HG03139 (cell line): ENCODE data around the gene ZBTB24.

Experiments used
- ATAC-seq: cut with Tn5 transposase; IDR thresholded peaks from one replicate; pipeline ENCODE4 v1.9.1; 2021; ENCODE audit not compliant: unreplicated experiment

The ZBTB24 gene

DNA sequence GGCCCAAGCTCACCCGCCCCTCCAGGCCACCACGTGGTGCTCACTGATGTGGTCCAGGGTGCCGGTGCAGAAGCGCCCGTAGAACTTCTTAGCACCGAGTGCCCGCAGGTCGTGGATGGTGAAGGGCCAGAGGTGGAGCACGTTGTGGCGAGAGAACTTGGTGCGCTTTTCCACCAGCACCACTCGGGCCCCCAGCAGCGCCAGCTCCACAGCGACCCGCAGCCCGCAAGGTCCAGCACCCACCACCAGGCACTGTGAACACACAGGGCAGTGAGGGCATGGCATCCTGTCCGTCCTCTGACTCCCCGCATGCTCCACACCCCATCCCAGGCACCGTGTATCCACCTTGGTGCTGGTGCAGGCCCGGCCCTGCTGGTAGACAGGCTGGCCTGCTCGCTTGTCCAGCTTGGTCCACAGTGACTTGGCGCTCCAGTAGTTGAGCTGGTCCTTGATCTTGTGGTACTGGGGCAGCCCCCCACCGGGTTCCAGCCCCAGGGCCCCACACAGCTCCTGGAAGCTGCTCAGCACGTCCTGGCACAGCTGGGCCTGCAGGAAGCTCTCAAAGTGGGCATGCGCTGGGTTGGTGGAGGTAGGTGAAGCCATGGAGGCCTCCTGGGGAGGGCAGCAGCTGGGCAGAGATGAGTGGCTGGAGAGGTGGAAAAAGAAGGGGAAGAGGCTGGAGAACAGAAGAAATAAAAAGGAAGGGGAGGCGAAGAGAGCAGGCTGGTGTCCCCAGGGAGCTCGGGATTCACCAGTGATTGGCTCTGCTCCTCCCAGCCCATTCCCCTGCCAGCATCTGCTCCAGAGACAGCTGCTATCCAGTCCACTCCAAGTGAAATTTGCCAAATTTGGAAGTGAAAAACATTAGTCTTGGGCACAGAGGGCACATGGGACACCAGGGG is 29.2 kb downstream of the ZBTB24 start:
- ATAC-seq = no peak

DNA sequence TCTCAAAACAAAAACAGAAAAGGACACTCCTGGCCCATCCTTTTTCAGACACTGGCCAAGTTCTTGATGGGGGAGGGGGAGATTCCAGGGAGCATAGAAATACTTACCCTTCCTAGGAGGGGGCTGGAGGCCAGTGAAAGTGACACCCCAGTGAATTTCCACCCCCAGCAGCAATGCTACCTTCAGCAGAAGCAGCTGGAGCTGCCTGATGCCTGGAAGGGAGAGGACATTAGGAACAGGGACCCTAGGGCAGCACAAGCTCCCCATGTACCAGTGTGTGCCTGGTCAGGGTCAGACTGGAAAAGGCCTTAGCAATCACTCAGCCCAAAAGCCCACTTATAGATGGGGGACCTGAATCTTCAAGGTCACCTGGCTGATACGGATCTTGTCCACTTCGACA is 29.9 kb downstream of the ZBTB24 start:
- no peak for ATAC-seq

DNA sequence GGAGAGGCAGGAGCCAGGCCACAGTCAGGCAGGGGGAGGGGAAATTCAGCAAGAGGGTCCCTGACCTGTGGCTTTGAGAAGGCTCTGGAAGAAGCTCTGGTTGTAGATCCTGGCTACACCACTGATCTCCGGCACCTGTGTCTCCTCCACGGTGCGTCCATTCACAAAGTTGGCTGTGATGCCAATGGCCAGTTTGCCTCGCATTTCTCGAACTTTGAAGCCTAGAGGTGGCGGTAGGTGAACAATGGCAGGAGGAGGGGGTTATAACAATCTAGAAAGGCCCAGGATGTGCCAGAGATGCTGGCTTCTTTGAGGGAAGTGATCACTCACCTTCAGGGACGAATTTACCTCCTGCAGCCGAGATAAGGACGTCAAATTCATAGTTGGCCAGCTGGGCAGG is 30.8 kb downstream of the ZBTB24 start:
- no peak for ATAC-seq

DNA sequence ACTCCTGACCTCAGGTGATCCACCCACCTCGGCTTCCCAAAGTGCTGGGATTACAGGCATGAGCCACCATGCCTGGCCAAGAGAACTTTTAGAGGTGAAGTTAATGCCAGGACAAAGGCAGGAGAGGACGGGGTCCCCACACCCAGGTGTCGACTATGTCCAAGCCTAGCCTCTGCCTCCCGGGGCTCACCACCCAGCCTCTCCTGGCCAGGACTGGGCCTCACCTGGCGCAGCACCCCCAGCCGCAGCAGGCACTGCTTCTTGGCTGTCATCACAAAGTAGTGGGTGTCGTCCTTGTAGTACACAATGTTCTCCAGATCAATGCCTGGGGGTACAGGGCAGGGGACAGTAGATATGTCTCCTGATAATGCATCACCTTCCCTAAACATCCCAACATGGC is 31.6 kb downstream of the ZBTB24 start:
- no peak for ATAC-seq

DNA sequence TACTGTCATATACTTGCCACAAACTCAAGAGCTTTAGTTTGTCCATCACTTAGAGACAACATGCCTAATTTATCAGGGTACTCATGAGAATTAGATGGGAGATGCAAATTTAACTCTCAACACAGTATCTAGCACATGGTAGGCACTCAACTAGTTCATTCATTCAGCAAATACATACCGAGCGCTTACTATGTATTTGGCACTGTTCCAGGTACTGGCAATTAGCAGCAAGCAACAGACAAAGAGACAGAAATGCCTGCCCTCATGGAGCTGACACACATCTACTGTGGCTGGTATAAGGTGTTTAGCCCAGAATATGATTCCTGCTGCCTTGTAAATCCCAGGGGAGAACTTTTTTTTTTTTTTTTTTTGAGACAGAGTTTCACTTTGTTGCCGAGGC is 32.2 kb downstream of the ZBTB24 start:
- no peak for ATAC-seq

DNA sequence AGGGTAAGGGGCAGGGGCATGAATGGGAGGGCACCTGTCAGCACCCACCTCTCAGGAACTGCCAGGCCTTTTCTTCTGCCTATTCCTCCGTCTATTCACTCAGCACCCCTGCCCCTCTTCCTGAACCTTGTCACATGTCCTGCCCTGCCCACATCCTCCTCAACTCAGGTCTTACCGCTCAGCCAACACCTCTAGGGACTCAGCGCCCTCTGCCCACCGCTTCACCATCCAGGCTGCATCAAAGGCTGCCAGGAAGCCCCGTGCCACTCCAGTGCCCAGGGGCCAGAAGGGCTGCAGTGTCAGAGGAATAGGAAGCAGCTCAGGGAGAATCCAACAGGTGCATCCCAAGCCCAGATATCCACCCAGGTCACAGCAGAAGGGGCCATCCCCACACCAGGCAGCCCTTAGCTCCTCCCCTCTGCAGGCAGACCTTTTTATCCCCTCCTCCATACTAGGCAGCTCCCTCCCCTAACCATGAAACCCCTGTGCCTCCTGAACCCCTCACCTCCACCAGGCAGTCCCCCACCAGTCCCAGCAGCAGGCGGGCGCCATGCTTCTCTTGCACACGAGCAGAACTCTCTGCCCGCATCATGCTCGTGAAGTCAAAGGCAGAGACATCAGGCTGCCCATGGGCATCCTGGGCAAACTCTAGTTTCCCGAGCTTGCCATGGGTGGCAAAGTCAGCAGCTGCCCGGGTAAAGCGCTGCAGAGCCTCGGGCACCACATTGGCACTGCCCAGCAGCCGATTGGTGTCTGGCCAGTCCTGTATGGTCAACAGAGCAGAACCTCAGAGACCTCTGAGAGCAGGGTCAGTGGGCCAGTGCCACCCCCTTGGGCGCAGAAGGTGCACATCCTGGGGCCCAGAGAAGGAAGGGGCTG is 33.0 kb downstream of the ZBTB24 start:
- no peak for ATAC-seq

DNA sequence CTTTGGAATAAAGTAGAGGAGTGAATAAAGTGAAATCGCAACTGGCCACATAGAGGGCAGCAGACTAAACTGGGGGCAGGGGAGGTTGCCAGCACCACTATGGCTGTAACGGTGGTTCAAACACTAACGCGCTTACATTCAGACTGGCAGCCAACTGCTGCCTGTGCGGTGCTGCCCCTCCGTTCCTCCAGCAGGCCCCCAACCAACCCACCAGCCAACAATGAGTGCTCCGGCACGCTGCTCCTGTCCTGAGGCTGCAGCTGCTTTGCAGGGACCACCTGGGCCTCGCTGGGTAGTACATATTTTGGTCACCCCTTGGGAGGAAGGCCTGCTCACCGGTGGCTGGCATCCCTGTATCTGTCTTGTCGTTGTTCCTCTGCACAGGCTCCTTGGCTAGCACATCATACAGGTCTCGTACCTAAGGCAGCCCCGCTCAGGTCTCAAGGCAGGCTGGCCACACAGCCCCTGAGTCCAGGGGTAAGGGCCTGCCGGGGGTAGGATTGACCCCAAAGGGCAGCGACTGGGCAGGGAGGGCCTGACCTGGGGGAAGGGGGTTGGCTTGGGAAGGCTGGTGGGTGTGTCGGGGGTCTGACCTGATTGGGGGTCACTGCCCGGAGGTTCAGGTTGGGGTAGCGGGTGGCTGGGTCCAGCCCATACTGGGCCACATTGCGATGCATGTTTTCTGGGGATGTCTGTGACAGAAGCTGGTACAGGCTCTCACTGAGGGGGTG is 33.8 kb downstream of the ZBTB24 start:
- no peak for ATAC-seq

DNA sequence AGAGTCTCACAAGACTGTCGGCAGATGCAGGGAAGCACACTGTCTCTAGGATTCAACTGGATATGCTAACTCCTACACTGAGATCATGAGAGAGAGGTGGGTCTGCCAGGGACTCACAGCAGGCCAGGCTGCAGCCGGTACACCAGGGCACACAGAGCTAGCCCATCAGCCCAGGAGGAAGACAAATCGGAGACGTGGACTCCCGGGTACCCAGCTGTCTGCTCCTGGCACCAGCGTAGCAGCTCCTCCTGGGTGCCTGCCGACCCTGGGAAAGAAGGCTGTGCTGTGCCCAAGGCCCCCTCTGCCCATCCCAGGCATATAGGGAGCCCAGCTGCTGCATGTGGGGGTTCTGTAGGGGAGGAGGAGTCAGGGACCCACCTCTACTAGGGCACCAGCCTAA is 34.4 kb downstream of the ZBTB24 start:
- no peak for ATAC-seq

DNA sequence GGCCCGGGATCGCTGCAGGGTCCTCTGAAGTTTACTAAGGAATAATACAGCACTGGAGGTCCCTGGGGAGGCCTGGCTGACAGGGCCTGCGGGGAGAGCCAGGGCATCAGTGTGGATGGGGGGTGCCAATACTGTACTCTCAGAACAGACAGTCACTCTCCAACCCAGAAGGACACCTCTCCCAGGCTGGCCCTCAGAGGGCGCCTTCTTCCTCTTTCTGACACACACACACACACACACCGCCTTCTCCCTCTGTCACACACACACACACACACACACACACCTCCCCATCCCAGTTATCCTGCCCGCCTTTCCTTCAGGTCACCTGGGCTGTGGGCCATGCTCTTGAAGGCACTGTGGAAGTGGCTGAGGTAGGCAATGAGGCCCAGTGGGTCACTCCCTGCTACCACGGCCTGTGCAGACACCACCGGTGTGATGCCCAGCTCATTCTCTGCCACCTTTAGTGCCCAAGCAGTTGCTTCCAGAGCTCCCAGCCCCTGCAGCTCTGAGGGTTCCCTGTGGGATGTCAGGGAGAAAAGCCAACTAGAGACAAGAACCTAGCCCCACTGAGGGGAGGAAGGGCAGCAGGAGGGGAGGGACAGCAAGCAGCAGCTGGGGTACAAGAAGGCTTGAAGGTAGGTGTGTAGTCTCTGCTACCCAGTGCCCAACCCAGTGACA is 35.0 kb downstream of the ZBTB24 start:
- no peak for ATAC-seq

DNA sequence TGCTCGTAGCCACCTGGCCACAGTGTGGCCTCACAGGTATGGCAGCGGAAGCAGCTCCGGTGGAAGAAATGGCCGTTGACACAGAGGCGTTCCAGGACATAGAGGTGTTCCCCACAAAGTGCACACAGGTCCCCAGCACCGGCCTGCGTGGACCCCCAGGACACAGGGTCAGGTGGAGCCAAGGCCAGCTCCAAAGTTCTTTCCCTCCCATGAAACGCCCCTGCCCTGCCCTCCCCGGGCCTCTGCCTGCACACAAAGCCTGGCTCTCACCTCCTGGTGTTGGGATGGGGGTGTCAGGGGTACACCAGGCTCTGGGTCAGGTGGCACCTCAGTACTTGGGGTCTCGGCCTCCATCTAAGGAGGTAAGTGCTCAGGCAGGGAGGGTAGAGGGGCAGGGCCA is 35.9 kb downstream of the ZBTB24 start:
- ATAC-seq = no peak

DNA sequence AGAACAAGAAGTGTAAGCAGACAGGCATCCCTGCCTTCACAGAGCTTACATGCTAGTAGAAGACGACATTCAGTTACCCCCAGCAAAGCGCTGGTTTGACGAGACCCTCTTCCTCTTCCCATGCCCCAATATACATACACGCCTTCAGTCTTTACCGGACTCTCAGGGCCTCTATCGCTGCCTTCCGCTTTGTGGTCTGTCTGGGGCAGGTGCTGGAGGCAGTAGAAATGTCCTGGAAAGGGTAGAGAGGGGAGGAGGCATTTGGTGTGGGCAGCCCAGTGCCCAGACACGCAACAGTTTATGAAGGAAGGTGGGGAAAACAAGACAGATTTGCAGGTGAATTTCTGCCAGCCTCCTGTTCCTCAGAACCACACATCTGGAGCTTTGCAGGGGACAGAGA is 36.5 kb downstream of the ZBTB24 start:
- no peak for ATAC-seq

DNA sequence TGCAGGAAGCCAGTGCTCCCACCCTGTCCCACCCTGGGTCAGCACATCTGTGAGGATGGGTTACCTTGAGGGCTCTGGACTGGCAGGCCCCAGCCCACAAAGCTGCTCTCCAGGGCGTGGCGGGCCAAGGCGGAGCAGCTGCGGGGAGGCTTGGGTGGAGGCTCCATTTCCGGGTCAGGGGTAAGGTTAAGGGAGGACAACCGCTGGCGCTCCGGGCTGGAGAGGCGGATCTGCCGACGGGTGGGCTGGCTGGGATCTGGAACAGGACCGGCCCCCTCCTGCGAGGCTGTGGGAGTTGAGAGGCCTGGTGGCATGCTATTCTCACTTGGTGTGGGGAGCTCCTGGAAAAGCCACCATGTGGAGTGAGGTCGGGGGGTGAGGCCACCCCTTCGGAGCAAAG is 36.9 kb downstream of the ZBTB24 start:
- ATAC-seq = no peak

DNA sequence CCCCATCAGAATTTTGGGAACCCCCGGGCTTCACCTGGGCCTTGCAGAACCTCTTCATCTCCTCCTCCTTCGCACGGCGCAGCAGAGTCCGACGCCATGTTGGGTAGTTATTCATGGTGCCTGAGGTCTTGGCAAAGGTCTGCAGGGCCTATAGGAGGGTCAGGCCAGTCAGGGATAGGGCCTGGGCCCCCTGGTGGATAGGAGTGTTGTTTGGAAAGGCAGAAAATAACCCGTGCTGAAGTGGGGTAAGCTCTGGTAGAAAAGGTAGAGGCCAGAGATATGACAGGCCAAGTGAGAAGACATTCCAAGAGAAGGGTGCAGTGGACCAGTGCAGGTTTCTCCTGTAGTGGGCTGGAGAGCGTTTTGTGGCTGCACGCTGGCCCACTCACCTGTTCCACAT is 37.6 kb downstream of the ZBTB24 start:
- no peak for ATAC-seq

DNA sequence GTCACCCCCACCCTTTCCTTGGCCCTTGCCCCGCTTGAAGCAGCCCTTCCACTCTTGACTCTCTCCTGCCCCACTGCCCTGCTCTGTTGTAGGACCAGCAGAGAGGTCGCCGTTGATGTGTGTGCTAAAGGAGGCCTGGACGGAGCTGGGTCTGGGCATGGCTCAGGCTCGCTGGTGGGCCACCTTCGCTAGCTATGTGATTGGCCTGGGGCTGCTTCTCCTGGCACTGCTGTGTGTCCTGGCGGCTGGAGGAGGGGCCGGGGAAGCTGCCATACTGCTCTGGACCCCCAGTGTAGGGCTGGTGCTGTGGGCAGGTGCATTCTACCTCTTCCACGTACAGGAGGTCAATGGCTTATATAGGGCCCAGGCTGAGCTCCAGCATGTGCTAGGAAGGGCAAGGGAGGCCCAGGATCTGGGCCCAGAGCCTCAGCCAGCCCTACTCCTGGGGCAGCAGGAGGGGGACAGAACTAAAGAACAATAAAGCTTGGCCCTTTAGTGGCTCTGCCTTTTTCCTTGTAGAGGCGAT is 39.5 kb downstream of the ZBTB24 start:
- ATAC-seq = no peak

DNA sequence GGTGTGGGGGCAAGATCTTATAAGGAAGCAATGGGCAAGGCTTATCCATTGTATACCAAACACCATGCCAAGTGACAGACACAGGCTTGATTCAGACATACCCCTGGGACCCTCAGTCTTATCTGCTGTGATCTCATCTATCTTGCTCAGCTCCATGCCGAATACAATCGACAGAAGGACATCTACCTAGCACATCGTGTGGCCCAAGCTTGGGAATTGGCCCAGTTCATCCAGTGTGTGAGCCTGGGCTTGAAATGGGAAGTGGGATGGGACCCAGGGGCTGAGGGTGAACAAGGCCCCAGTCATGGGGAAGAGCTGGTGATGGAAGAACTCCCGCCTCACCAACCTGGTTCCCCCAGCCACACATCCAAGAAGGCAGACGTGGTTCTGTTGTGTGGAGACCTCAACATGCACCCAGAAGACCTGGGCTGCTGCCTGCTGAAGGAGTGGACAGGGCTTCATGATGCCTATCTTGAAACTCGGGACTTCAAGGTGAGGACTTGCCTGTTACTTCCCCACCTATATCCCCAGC is 40.6 kb downstream of the ZBTB24 start:
- ATAC-seq = no peak

DNA sequence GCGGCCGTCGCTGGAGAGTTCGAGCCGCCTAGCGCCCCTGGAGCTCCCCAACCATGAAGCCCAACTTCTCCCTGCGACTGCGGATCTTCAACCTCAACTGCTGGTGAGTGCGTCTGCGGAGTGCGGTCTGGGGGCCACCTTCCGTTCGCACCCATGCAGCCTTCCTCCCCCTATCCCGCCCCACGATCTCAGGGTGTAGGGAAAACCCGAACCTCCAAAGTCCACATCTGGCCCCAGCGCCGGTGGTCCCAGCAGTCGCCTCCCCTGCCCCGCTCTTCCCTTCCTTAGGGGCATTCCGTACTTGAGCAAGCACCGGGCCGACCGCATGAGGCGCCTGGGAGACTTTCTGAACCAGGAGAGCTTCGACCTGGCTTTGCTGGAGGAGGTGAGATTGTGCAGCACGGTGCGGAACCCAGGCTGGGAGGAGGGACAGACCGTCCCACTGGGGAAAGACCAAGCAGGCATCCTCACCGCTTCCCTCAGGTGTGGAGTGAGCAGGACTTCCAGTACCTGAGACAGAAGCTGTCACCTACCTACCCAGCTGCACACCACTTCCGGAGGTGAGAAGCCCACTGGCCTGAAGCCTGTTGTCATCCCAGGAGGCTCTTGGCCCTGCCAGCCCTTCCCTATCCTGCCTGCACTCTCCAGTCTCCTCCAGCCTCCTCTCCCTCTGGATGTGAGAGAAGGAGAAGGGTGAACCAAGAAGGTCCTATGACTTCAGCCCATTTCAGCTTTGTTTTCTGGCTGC is 41.8 kb downstream of the ZBTB24 start:
- peak; percentile 16 for ATAC-seq

DNA sequence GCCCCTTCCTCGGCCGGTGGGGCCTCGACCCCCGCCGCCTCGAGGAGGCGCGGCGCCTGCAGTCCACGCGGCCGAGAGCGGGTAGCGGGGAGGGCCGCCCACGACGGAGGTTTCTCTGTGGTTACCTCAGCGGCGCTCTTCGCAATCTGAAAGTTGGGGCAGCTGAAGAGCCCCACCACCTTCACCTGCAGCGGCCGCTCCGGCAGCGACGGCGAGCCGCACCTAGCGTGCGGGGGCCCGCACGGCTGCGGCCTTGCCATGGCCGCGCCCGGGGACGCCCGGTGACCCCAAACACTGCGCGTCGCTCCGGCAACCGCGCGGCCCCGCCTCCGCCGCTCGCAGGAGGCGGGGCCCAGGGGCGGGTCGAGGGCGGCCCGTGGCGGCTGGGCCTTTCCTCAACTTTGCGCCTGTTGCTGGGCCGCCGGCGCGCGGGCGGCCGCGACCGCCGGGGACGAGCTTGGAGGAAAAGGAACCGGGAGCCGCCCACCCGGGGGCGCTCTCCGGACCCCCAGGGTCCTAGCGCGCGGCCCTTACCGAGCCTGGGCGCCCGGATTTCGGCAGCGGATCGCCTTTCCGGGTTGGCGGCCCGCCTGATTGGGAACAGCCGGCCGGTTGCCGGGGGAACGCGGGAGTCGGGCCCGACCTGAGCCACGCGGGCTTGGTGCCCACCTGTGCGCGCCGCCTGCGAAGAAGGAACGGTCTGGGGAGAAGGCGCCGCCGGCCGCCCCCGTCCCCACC is 42.5 kb downstream of the ZBTB24 start, which contains the start of the genes PPIL6 and SMPD2:
Gene PPIL6 (minus strand): TSS at position 298 of the 738 bp plus-strand sequence. CDS start 38 bp downstream, at position 260.
Gene SMPD2 (plus strand): TSS at position 394 of the 738 bp plus-strand sequence. CDS start 398 bp downstream, outside the sequence.
- peak; percentile 69 for ATAC-seq

DNA sequence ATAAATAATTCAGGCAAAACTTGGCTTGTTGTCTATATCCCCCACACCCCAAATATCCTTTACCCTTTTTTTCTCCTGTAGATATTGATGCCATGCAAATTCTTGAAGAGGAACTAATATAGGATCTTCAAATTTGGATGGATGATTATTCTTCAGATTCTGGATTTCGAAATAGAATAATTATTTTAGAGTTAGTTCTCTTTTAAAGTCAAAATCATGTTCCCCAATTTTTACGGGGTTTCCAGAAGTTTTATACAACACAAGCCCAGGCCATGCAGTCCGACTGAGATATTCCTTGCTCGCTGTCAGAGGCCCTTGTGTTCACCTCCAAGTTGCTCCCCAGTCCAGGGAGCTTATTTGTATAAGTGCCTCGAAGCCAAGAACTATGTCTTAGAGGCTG is 47.0 kb downstream of the ZBTB24 start:
- no peak for ATAC-seq

DNA sequence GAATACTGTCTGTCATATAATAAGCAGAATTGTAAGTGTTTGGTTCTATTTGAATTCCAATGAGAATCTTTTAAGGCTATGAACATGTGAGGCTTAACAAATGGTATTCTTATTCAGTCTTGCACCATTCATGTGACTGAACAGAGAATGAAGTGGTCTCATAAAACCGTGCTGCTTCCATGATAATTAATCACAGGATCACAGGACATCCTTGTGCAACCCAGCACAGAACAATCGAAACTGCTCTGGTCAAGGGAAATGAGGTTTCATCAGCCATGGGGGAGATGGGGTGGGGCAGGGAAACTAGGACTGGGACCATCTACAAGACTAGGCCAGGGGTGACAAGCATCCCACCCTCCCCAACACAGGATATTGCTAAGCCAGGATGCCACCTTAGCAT is 48.6 kb downstream of the ZBTB24 start:
- ATAC-seq = no peak
